Breast epithelium (tissue), 3 donors: ENCODE data around the gene FRMD4A.

ENCODE experiments used
- CTCF ChIP-seq, 3 donors: fragments of 450-650 bp; IDR thresholded peaks; one replicate each; pipeline ENCODE4 v1.5.1; 2016 to 2017; ENCODE audit warnings: antibody characterized with exemption in 3 of 3, mild to moderate bottlenecking in 3 of 3, moderate library complexity in 3 of 3
- POLR2A ChIP-seq: fragments of 450-650 bp; IDR thresholded peaks from one replicate; pipeline ENCODE4 v1.6.1; 2016; ENCODE audit warnings: antibody characterized with exemption, mild to moderate bottlenecking, moderate library complexity
- POLR2AphosphoS5 ChIP-seq, 3 donors: sonication (generic); formaldehyde crosslinking; IDR thresholded peaks; one replicate each; pipeline ENCODE4 v1.6.1; 2017; ENCODE audit warnings: antibody characterized with exemption in 3 of 3

- TF ChIP-seq CTCF (IDR thresholded peaks at IDR 0.05): no peak
- no peak for TF ChIP-seq POLR2AphosphoS5 (IDR thresholded peaks at IDR 0.05)
- TF ChIP-seq POLR2A: no peak
Measured at GRCh38 chr10:14291296-14291695, 39.4 kb downstream of the FRMD4A start.
